ENCODE measurements around the gene PRR11. TPM values are rescaled to one million over a fixed set of nuclear protein-coding genes. Genes with fewer than 3 reads are reported as not detected.

PRR11 gene
- total RNA-seq, 2 donors from 2014 or later, result 52.5 to 58.5 TPM

- H3K4me1 Mint-ChIP-seq, result no peaks in the 10 kb centered on the region
- Histone ChIP-seq H3K9me3 (ENCODE audit: control insufficient read depth, low read length) (no peaks in the 10 kb centered on the region), H3K4me1 (ENCODE audit: control insufficient read depth, insufficient read depth, low read length) (no peaks in the 10 kb centered on the region), H3K27ac (ENCODE audit: low read depth, low read length) (no peak overlapping the region), H3K4me3 (ENCODE audit: low read length) (no peak overlapping the region), H3K36me3 (ENCODE audit: control insufficient read depth, insufficient read depth, low read length) (peaks cover 52% of the 10 kb centered on the region), H3K27me3 (ENCODE audit: control insufficient read depth, insufficient read depth, low read length, poor library complexity, severe bottlenecking) (no peaks in the 10 kb centered on the region), H3K9ac (ENCODE audit: extremely low read depth, low read length, poor library complexity, severe bottlenecking) (no peak overlapping the region)
- H3K27ac Mint-ChIP-seq, result no peak overlapping the region
- no peak for TF ChIP-seq CTCF (conservative IDR thresholded peaks at IDR 0.05)
- no peaks in the 10 kb centered on the region for H3K9me3 Mint-ChIP-seq
- H3K27me3 Mint-ChIP-seq (ENCODE audit: insufficient read depth), result no peaks in the 10 kb centered on the region
- DNase-seq, result no peak
- WGBS, 2 experiments (ENCODE audit: insufficient coverage in 1 of 2, insufficient read length in 1 of 2), result 100% methylated on average over 1 of the region's 1 CpG
- peaks cover 35% of the 10 kb centered on the region for H3K36me3 Mint-ChIP-seq (ENCODE audit: low read depth)
- no peak overlapping the region for H3K4me3 Mint-ChIP-seq
Observed at GRCh38 chr17:59202320-59202719, 46.8 kb downstream of the PRR11 start.

- H3K27ac Mint-ChIP-seq, result no peak overlapping the region
Observed at GRCh38 chr17:59219370-59219769, 63.8 kb downstream of the PRR11 start.

GRCh38 chr17:59219992-59220327, 64.4 kb downstream of the PRR11 start:
- peaks cover 7% of the 10 kb centered on the region for H3K4me1 Mint-ChIP-seq
- Histone ChIP-seq H3K4me1 (ENCODE audit: control insufficient read depth, insufficient read depth, low read length) (peaks cover 3% of the 10 kb centered on the region), H3K36me3 (ENCODE audit: control insufficient read depth, insufficient read depth, low read length) (peaks cover 7% of the 10 kb centered on the region), H3K27me3 (ENCODE audit: control insufficient read depth, insufficient read depth, low read length, poor library complexity, severe bottlenecking) (no peaks in the 10 kb centered on the region), H3K9ac (ENCODE audit: extremely low read depth, low read length, poor library complexity, severe bottlenecking) (no peak overlapping the region), H3K4me3 (ENCODE audit: low read length) (peak overlapping the region; percentile 72), H3K9me3 (ENCODE audit: control insufficient read depth, low read length) (no peaks in the 10 kb centered on the region), H3K27ac (ENCODE audit: low read depth, low read length) (peak overlapping the region; percentile 42)
- WGBS, 2 experiments (ENCODE audit: insufficient coverage in 1 of 2, insufficient read length in 1 of 2), result 59 to 71% methylated on average over 7 of the region's 7 CpGs
- H3K9me3 Mint-ChIP-seq, result no peaks in the 10 kb centered on the region
- H3K4me3 Mint-ChIP-seq, result peak overlapping the region; percentile 99
- TF ChIP-seq CTCF (conservative IDR thresholded peaks at IDR 0.05), result no peak
- H3K36me3 Mint-ChIP-seq (ENCODE audit: low read depth), result peaks cover 6% of the 10 kb centered on the region
- DNase-seq, result no peak
- H3K27me3 Mint-ChIP-seq (ENCODE audit: insufficient read depth), result no peaks in the 10 kb centered on the region
- peak overlapping the region; percentile 92 for H3K27ac Mint-ChIP-seq

More at GRCh38 chr17:59219370-59219769, 63.8 kb downstream of the PRR11 start:
- H3K27ac ChIP-seq (ENCODE audit: low read depth, low read length), result no peak overlapping the region
- H3K36me3 ChIP-seq (ENCODE audit: control insufficient read depth, insufficient read depth, low read length), result peaks cover 13% of the 10 kb centered on the region
- no peak for DNase-seq
- Mint-ChIP-seq H3K9me3 (no peaks in the 10 kb centered on the region), H3K36me3 (ENCODE audit: low read depth) (peaks cover 11% of the 10 kb centered on the region), H3K4me1 (peaks cover 7% of the 10 kb centered on the region), H3K27me3 (ENCODE audit: insufficient read depth) (no peaks in the 10 kb centered on the region), H3K4me3 (peak overlapping the region; percentile 99)
- TF ChIP-seq CTCF (conservative IDR thresholded peaks at IDR 0.05), result no peak
- H3K9me3 ChIP-seq (ENCODE audit: control insufficient read depth, low read length), result no peaks in the 10 kb centered on the region
- H3K27me3 ChIP-seq (ENCODE audit: control insufficient read depth, insufficient read depth, low read length, poor library complexity, severe bottlenecking), result no peaks in the 10 kb centered on the region
- no peak overlapping the region for H3K4me3 ChIP-seq (ENCODE audit: low read length)
- peaks cover 3% of the 10 kb centered on the region for H3K4me1 ChIP-seq (ENCODE audit: control insufficient read depth, insufficient read depth, low read length)
- WGBS, 2 experiments (ENCODE audit: insufficient coverage in 1 of 2, insufficient read length in 1 of 2), result 97 to 98% methylated on average over 12 to 16 of the region's 16 CpGs
- no peak overlapping the region for H3K9ac ChIP-seq (ENCODE audit: extremely low read depth, low read length, poor library complexity, severe bottlenecking)
